MG63 (cell line): ENCODE results near the gene ARL8A. TPM values are rescaled to one million over a fixed set of nuclear protein-coding genes. Genes with fewer than 3 reads are reported as not detected.
A peak's percentile ranks its signal among the peaks of the same experiment; 100 is the strongest.
"Not testable (repeated sequence)": the region's sequence is repeated elsewhere in the genome, so short reads cannot be mapped to it uniquely, and the experiment has no call there.

Experiments used
- DNase-seq: peaks from one replicate; pipeline ENCODE4 v3.0.0-alpha.2; 2020
- H3K27me3 ChIP-seq: fragments of 250-450 bp; sonication (Bioruptor Pico); 2 replicates; pipeline ENCODE4 v1.5.1; 2020; ENCODE audit warnings: mild to moderate bottlenecking, moderate library complexity
- H3K36me3 ChIP-seq: fragments of 250-450 bp; sonication (Bioruptor Pico); 2 replicates; pipeline ENCODE4 v1.5.1; 2020; ENCODE audit warnings: mild to moderate bottlenecking, moderate library complexity
- H3K4me3 ChIP-seq: fragments of 250-450 bp; sonication (Bioruptor Pico); 2 replicates; pipeline ENCODE4 v1.5.1; 2020; ENCODE audit warnings: mild to moderate bottlenecking, moderate library complexity
- H3K9me3 ChIP-seq: fragments of 250-450 bp; sonication (Bioruptor Pico); 2 replicates; pipeline ENCODE4 v1.5.1; 2020; ENCODE audit warnings: mild to moderate bottlenecking, moderate library complexity
- total RNA-seq: library from RNA; depleted of rRNA; stranded (reverse); fragments of >200 nt; shearing (Covaris generic); gene quantifications from 2 replicates; pipeline ENCODE4 v1.2.3, GENCODE V29; 2014; ENCODE audit warnings: low replicate concordance

Gene ARL8A
- total RNA-seq, 1 experiment from 2014 or later = 35.5 TPM

GRCh38 chr1:202113690-202114300, 30.7 kb downstream of the ARL8A start:
- Histone ChIP-seq H3K36me3 (no peaks in the 10 kb centered on the region), H3K27me3 (no peaks in the 10 kb centered on the region), H3K4me3 (no peak overlapping the region), H3K9me3 (no peaks in the 10 kb centered on the region)
- no peak for DNase-seq

- H3K36me3 ChIP-seq = no peaks in the 10 kb centered on the region
- H3K27me3 ChIP-seq = no peaks in the 10 kb centered on the region
- DNase-seq = peak; percentile 75
- H3K4me3 ChIP-seq = no peak overlapping the region
- H3K9me3 ChIP-seq = no peaks in the 10 kb centered on the region
Measured at GRCh38 chr1:202112859-202113689, 31.5 kb downstream of the ARL8A start.

- DNase-seq, H3K4me3 ChIP-seq, H3K9me3 ChIP-seq, H3K27me3 ChIP-seq, H3K36me3 ChIP-seq: not testable (repeated sequence)
Measured at GRCh38 chr1:202111589-202111988, 32.9 kb downstream of the ARL8A start.

- DNase-seq = no peak
- Histone ChIP-seq H3K4me3 (no peak overlapping the region), H3K27me3 (no peaks in the 10 kb centered on the region), H3K36me3 (no peaks in the 10 kb centered on the region), H3K9me3 (no peaks in the 10 kb centered on the region)
Measured at GRCh38 chr1:202110977-202111376, 33.6 kb downstream of the ARL8A start.

- Histone ChIP-seq H3K9me3 (no peaks in the 10 kb centered on the region), H3K27me3 (no peaks in the 10 kb centered on the region), H3K36me3 (no peaks in the 10 kb centered on the region), H3K4me3 (no peak overlapping the region)
- no peak for DNase-seq
Measured at GRCh38 chr1:202107801-202108731, 36.5 kb downstream of the ARL8A start.

- H3K9me3 ChIP-seq = no peaks in the 10 kb centered on the region
- no peaks in the 10 kb centered on the region for H3K27me3 ChIP-seq
- no peaks in the 10 kb centered on the region for H3K36me3 ChIP-seq
- DNase-seq = no peak
- H3K4me3 ChIP-seq = no peak overlapping the region
Measured at GRCh38 chr1:202107321-202107761, 37.2 kb downstream of the ARL8A start.

- no peak for DNase-seq
- H3K27me3 ChIP-seq = no peaks in the 10 kb centered on the region
- H3K36me3 ChIP-seq = no peaks in the 10 kb centered on the region
- H3K9me3 ChIP-seq = no peaks in the 10 kb centered on the region
- no peak overlapping the region for H3K4me3 ChIP-seq
Measured at GRCh38 chr1:202106340-202107254, 37.9 kb downstream of the ARL8A start.

GRCh38 chr1:202105571-202106339, 38.8 kb downstream of the ARL8A start:
- Histone ChIP-seq H3K4me3 (no peak overlapping the region), H3K36me3 (no peaks in the 10 kb centered on the region), H3K27me3 (no peaks in the 10 kb centered on the region), H3K9me3 (no peaks in the 10 kb centered on the region)
- DNase-seq = no peak

- no peak overlapping the region for H3K4me3 ChIP-seq
- no peaks in the 10 kb centered on the region for H3K36me3 ChIP-seq
- no peak for DNase-seq
- no peaks in the 10 kb centered on the region for H3K9me3 ChIP-seq
- no peaks in the 10 kb centered on the region for H3K27me3 ChIP-seq
Measured at GRCh38 chr1:202104073-202104472, 40.5 kb downstream of the ARL8A start.

GRCh38 chr1:202101184-202101583, 43.4 kb downstream of the ARL8A start:
- Histone ChIP-seq H3K36me3 (no peaks in the 10 kb centered on the region), H3K4me3 (no peak overlapping the region), H3K27me3 (no peaks in the 10 kb centered on the region), H3K9me3 (no peaks in the 10 kb centered on the region)
- DNase-seq = peak; percentile 29

- no peak overlapping the region for H3K4me3 ChIP-seq
- H3K36me3 ChIP-seq = no peaks in the 10 kb centered on the region
- no peak for DNase-seq
- H3K27me3 ChIP-seq = no peaks in the 10 kb centered on the region
- H3K9me3 ChIP-seq = no peaks in the 10 kb centered on the region
Measured at GRCh38 chr1:202093858-202094257, 50.7 kb downstream of the ARL8A start.

GRCh38 chr1:202090994-202091393, 53.5 kb downstream of the ARL8A start:
- Histone ChIP-seq H3K27me3 (no peaks in the 10 kb centered on the region), H3K36me3 (no peaks in the 10 kb centered on the region), H3K4me3 (no peak overlapping the region), H3K9me3 (no peaks in the 10 kb centered on the region)
- DNase-seq = no peak

GRCh38 chr1:202088206-202088605, 56.3 kb downstream of the ARL8A start:
- no peak for DNase-seq
- Histone ChIP-seq H3K36me3 (no peaks in the 10 kb centered on the region), H3K4me3 (no peak overlapping the region), H3K9me3 (no peaks in the 10 kb centered on the region), H3K27me3 (no peaks in the 10 kb centered on the region)

GRCh38 chr1:202086579-202087350, 57.8 kb downstream of the ARL8A start:
- Histone ChIP-seq H3K4me3 (no peak overlapping the region), H3K36me3 (no peaks in the 10 kb centered on the region), H3K9me3 (no peaks in the 10 kb centered on the region), H3K27me3 (no peaks in the 10 kb centered on the region)
- DNase-seq = peak; percentile 17
